Transverse colon (tissue), 4 donors: ENCODE measurements around the gene STAB2. TPM values are rescaled to one million over a fixed set of nuclear protein-coding genes. Genes with fewer than 3 reads are reported as not detected.

ENCODE experiments used
- DNase-seq: peaks from one replicate; pipeline ENCODE4 v3.0.0-alpha.2; 2019
- H3K27ac ChIP-seq, 4 donors: fragments of 200-600 bp; sonication (generic); 2 replicates each; pipeline ENCODE4 v1.5.1; 2016 to 2018; ENCODE audit warnings: inconsistent platforms in 4 of 4
- H3K27me3 ChIP-seq: fragments of 200-600 bp; sonication (generic); 2 replicates; pipeline ENCODE4 v1.5.1; 2017; ENCODE audit warnings: inconsistent platforms
- H3K36me3 ChIP-seq, 4 donors: fragments of 200-600 bp; sonication (generic); 2 replicates each; pipeline ENCODE4 v1.5.1; 2017 to 2019; ENCODE audit warnings: inconsistent platforms in 4 of 4
- H3K4me1 ChIP-seq, 4 donors: fragments of 200-600 bp; sonication (generic); 2 replicates each; pipeline ENCODE4 v1.5.1; 2017 to 2020; ENCODE audit warnings: inconsistent platforms in 4 of 4
- H3K4me3 ChIP-seq, 4 donors: fragments of 200-600 bp; sonication (generic); 1 replicate in 1 of 4; 2 replicates in 3 of 4; pipeline versions ENCODE4 v1.5.1 to v1.6.1; 2017 to 2019; ENCODE audit warnings: inconsistent platforms in 4 of 4
- H3K9me3 ChIP-seq, 2 donors: fragments of 200-600 bp; sonication (generic); 2 replicates each; pipeline ENCODE4 v1.5.1; 2017 to 2019; ENCODE audit warnings: inconsistent platforms in 2 of 2
- CTCF ChIP-seq, 5 experiments: fragments of 200-600 bp in 3 of 5; fragments of 450-650 bp in 2 of 5; sonication (generic) in 3 of 5; IDR thresholded peaks; 1 replicate in 2 of 5; 2 replicates in 3 of 5; pipeline ENCODE4 v1.5.1; 2016 to 2017; ENCODE audit warnings: antibody characterized with exemption in 5 of 5, inconsistent platforms in 3 of 5, mild to moderate bottlenecking in 2 of 5, moderate library complexity in 1 of 5
- EP300 ChIP-seq: sonication (generic); formaldehyde crosslinking; IDR thresholded peaks from one replicate; pipeline ENCODE4 v1.6.1; 2017; ENCODE audit warnings: antibody characterized with exemption, low read depth
- POLR2A ChIP-seq: fragments of 450-650 bp; IDR thresholded peaks from one replicate; pipeline ENCODE4 v1.6.1; 2016; ENCODE audit warnings: antibody characterized with exemption, mild to moderate bottlenecking, moderate library complexity
- POLR2AphosphoS5 ChIP-seq, 3 donors: sonication (generic); formaldehyde crosslinking; IDR thresholded peaks; one replicate each; pipeline ENCODE4 v1.6.1; 2016; ENCODE audit warnings: antibody characterized with exemption in 3 of 3
- WGBS, 2 donors: methylation state at CpG; one replicate each; pipeline ENCODE4 v1.1.5; 2018; ENCODE audit warnings: low coverage in 1 of 2; 5-methylcytosine and 5-hydroxymethylcytosine counted together
- in situ Hi-C, 4 donors: fragments of 200-750 bp; cut with MboI; loops; one replicate each; pipeline versions ENCODE4 v1.15.0 to v1.15.1; 2017; ENCODE audit warnings: low sequenced_read_pairs in 3 of 4, low pct_ligation_motif_present in 1 of 4, low pct_unique_long_range_greater_than_20kb in 1 of 4
- intact Hi-C: fragments of 100-400 bp; cut with DNase I; formaldehyde crosslinking; loops from one replicate; pipeline ENCODE4 v1.15.1; 2023; ENCODE audit warnings: low total_unique reads
- total RNA-seq, 4 donors: library from RNA; depleted of rRNA; stranded (reverse); fragments of >200 nt; gene quantifications; one replicate each; pipeline ENCODE4 v1.1.0, GENCODE V29; 2016

Gene STAB2
- total RNA-seq, 4 donors from 2014 or later: 0.48 to 1.9 (median 1.1) TPM; not detected in 1

- Histone ChIP-seq H3K27me3 (no peaks in the 10 kb centered on the region), H3K9me3 (no peaks in the 10 kb centered on the region), H3K4me1 (no peaks in the 10 kb centered on the region), H3K27ac (no peak overlapping the region), H3K36me3 (no peaks in the 10 kb centered on the region), H3K4me3 (no peak overlapping the region)
- in situ Hi-C loops: no loop called here
- intact Hi-C loops: no loop called here
- 86 to 91% methylated on average over 1 of the region's 1 CpG for WGBS, 2 donors
- TF ChIP-seq EP300 (no peak), CTCF (IDR thresholded peaks at IDR 0.05) (no peak), POLR2AphosphoS5 (IDR thresholded peaks at IDR 0.05) (no peak), POLR2A (no peak)
- DNase-seq: no peak
Measured at GRCh38 chr12:103731539-103731938, 144.5 kb downstream of the STAB2 start.

DNA sequence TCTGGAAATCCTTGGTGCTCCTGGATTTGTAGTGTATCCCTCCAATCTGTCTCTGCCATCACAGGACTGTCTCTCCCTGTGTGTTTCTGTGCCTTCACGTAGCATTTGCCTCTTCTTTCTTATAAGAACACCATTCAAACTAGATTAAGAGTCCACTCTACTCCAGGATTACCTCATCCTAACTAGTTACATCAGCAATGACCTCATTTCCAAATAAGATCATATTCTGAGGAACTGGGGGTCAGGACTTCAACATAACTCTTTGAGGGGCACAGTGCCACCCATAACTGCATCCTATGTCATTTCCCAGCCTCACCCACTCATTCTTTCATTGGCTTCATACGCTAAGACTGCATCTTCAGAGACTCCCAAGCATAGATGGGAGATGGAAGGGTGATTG is 147.8 kb downstream of the STAB2 start:
- H3K27ac ChIP-seq: no peak overlapping the region
- no peak overlapping the region for H3K4me3 ChIP-seq
- no peaks in the 10 kb centered on the region for H3K9me3 ChIP-seq
- H3K4me1 ChIP-seq: no peaks in the 10 kb centered on the region
- no peaks in the 10 kb centered on the region for H3K36me3 ChIP-seq
- no peaks in the 10 kb centered on the region for H3K27me3 ChIP-seq
- 29 to 78% methylated on average over 1 to 2 of the region's 2 CpGs for WGBS, 2 donors
- intact Hi-C loops: no loop called here
- DNase-seq: no peak
- TF ChIP-seq EP300 (no peak), POLR2A (no peak), POLR2AphosphoS5 (IDR thresholded peaks at IDR 0.05) (no peak), CTCF (IDR thresholded peaks at IDR 0.05) (no peak)
- in situ Hi-C loops: no loop called here

DNA sequence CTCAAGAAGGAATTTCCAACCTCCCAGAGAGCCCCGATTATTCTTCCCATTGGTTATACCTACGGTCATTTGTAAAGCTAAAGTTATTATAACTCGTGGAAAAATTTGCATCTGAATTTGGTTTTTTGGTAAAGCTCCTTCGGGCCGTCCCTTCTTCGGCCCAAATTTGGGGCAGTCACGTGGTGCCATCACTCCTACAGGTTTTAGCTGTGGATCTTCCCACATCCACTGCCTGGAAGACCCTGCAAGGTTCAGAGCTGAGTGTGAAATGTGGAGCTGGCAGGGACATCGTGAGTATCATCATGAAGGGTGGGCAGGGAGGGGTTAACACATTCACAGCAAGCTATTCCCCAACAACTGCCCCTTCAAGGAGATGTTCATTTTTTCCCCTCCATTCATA is 148.2 kb downstream of the STAB2 start:
- no peaks in the 10 kb centered on the region for H3K27me3 ChIP-seq
- DNase-seq: no peak
- no peaks in the 10 kb centered on the region for H3K9me3 ChIP-seq
- WGBS, 2 donors: 80 to 100% methylated on average over 3 to 8 of the region's 8 CpGs
- no peak overlapping the region for H3K27ac ChIP-seq
- H3K4me1 ChIP-seq: no peaks in the 10 kb centered on the region
- no peaks in the 10 kb centered on the region for H3K36me3 ChIP-seq
- in situ Hi-C loops: no loop called here
- H3K4me3 ChIP-seq: no peak overlapping the region
- TF ChIP-seq POLR2AphosphoS5 (IDR thresholded peaks at IDR 0.05) (no peak), CTCF (IDR thresholded peaks at IDR 0.05) (no peak), POLR2A (no peak), EP300 (no peak)
- intact Hi-C loops: no loop called here

DNA sequence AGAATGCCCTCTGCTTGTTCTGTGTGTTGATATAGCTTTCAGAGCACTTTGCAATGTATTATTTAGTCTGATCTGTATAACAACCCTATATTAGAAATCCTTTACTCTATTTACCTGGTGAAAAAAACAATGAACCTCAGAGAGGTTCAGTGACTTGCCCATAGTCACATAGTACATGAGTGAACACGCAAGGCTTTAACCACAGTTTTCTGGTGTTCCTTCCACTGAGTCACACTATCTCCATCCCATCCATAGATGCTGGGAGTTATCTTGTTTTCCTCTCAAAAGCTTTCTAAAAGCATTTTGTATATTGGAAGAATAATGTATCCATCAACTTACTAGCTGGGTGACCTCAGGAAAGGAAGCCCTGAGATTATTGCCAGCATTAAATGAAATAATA is 149.5 kb downstream of the STAB2 start:
- WGBS, 2 donors: 88 to 93% methylated on average over 1 of the region's 1 CpG
- in situ Hi-C loops: no loop called here
- Histone ChIP-seq H3K4me1 (no peaks in the 10 kb centered on the region), H3K9me3 (no peaks in the 10 kb centered on the region), H3K27me3 (no peaks in the 10 kb centered on the region), H3K4me3 (no peak overlapping the region), H3K36me3 (no peaks in the 10 kb centered on the region), H3K27ac (no peak overlapping the region)
- DNase-seq: no peak
- intact Hi-C loops: loop anchor here (2.0 kb wide), 1 partner anchor 46 kb away; no protein-coding TSS in a partner anchor
- TF ChIP-seq EP300: no peak
- no peak for TF ChIP-seq POLR2AphosphoS5 (IDR thresholded peaks at IDR 0.05)
- no peak for TF ChIP-seq CTCF (IDR thresholded peaks at IDR 0.05)
- TF ChIP-seq POLR2A: no peak
